PC-9 (cell line): ENCODE measurements around the gene XPNPEP1. TPM values are rescaled to one million over a fixed set of nuclear protein-coding genes. Genes with fewer than 3 reads are reported as not detected.

Experiments
- BruUV-seq: library from RNA; stranded (reverse); fragments of 400-500 nt; replicated peaks from 2 replicates; lab custom pipeline; 2021; lab: Mats Ljungman, UMichigan
- CTCF ChIA-PET: fragments of 300-600 bp; sonication (Branson Sonifier 250); formaldehyde crosslinking; loops from one replicate; lab custom pipeline; 2022; ENCODE audit warnings: antibody characterized with exemption; lab: Charles Lee
- POLR2A ChIA-PET: fragments of 300-600 bp; sonication (Branson Sonifier 250); formaldehyde crosslinking; loops from one replicate; lab custom pipeline; 2022; ENCODE audit warnings: antibody characterized with exemption; ENCODE audit not compliant: unreplicated experiment; lab: Charles Lee
- DNase-seq, 2 experiments: peaks; one replicate each; pipeline versions ENCODE4 v3.0.0 to v3.0.0-alpha.2; 2015 to 2022; ENCODE audit warnings: mixed read lengths in 1 of 2
- H2AFZ ChIP-seq: fragments of 200-600 bp; sonication (generic); 2 replicates; pipeline ENCODE4 v1.8.1; 2017; ENCODE audit warnings: antibody characterized with exemption
- H3F3A ChIP-seq: fragments of 200-600 bp; sonication (generic); 2 replicates; pipeline ENCODE4 v1.8.1; 2017; ENCODE audit warnings: antibody characterized with exemption, mild to moderate bottlenecking, low read depth; ENCODE audit not compliant: insufficient read depth
- H3K27ac ChIP-seq: fragments of 200-600 bp; sonication (generic); 2 replicates; pipeline ENCODE4 v1.6.1; 2016; ENCODE audit warnings: mixed run types
- H3K27me3 ChIP-seq: fragments of 200-600 bp; sonication (generic); 2 replicates; pipeline ENCODE4 v1.6.1; 2016; ENCODE audit warnings: low read depth, mixed run types; ENCODE audit not compliant: insufficient read depth
- H3K36me3 ChIP-seq: fragments of 200-600 bp; sonication (generic); 2 replicates; pipeline ENCODE4 v1.6.1; 2016; ENCODE audit warnings: low read depth, mixed run types
- H3K4me1 ChIP-seq: fragments of 200-600 bp; sonication (generic); replicated peaks from 2 replicates; pipeline ENCODE4 v1.6.1; 2016; ENCODE audit warnings: mixed run types; ENCODE audit not compliant: insufficient read depth
- H3K4me2 ChIP-seq: fragments of 200-600 bp; sonication (generic); 2 replicates; pipeline ENCODE4 v1.6.1; 2017; ENCODE audit warnings: mixed run types
- H3K4me3 ChIP-seq: fragments of 200-600 bp; sonication (generic); 2 replicates; pipeline ENCODE4 v1.6.1; 2016; ENCODE audit warnings: mixed run types
- H3K79me2 ChIP-seq: fragments of 200-600 bp; sonication (generic); 2 replicates; pipeline ENCODE4 v1.6.1; 2017; ENCODE audit warnings: low read depth, mixed run types
- H3K9me2 ChIP-seq: fragments of 200-600 bp; sonication (generic); 2 replicates; pipeline ENCODE4 v1.8.1; 2017; ENCODE audit warnings: mild to moderate bottlenecking; ENCODE audit not compliant: insufficient read depth
- H3K9me3 ChIP-seq: fragments of 200-600 bp; sonication (generic); 2 replicates; pipeline ENCODE4 v1.8.1; 2016; ENCODE audit warnings: low read depth; ENCODE audit not compliant: insufficient read depth
- H4K20me1 ChIP-seq: fragments of 200-600 bp; sonication (generic); 2 replicates; pipeline ENCODE4 v1.8.1; 2017; ENCODE audit not compliant: insufficient read depth
- EZH2 ChIP-seq: fragments of 200-600 bp; sonication (generic); IDR thresholded peaks from 2 replicates; pipeline ENCODE4 v1.8.0; 2017; ENCODE audit warnings: antibody characterized with exemption, low read depth
- intact Hi-C: fragments of 100-400 bp; cut with micrococcal nuclease; formaldehyde crosslinking; loops from one replicate; pipeline ENCODE4 v1.10.0; 2022; ENCODE audit not compliant: unreplicated experiment
- total RNA-seq: library from RNA; stranded (reverse); gene quantifications from 2 replicates; pipeline ENCODE4 v1.2.3, GENCODE V29; 2021
- TF ChIP-seq, protein P1 (sequence below): fragments of 200-600 bp; sonication (generic); conservative IDR thresholded peaks from 2 replicates; pipeline ENCODE4 v1.6.1; 2017; ENCODE audit warnings: mixed run types, antibody characterized with exemption, mild to moderate bottlenecking, moderate library complexity

Gene XPNPEP1
- total RNA-seq, 1 experiment from 2014 or later, result 24.6 TPM

GRCh38 chr10:109880886-109881768 lies 42.2 kb downstream of the XPNPEP1 start:
- no TSS peak for BruUV-seq
- Histone ChIP-seq H2AFZ (no peak overlapping the region), H3K27ac (no peak overlapping the region), H3K9me2 (no peaks in the 10 kb centered on the region), H3K27me3 (no peaks in the 10 kb centered on the region), H3K4me1 (no peaks in the 10 kb centered on the region), H4K20me1 (no peaks in the 10 kb centered on the region), H3F3A (no peaks in the 10 kb centered on the region), H3K36me3 (no peaks in the 10 kb centered on the region), H3K4me2 (no peak overlapping the region), H3K9me3 (no peaks in the 10 kb centered on the region), H3K4me3 (no peak overlapping the region), H3K79me2 (no peaks in the 10 kb centered on the region)
- ChIA-PET CTCF (no interaction called here), POLR2A (no interaction called here)
- no peak for DNase-seq
- TF ChIP-seq, protein P1, sequence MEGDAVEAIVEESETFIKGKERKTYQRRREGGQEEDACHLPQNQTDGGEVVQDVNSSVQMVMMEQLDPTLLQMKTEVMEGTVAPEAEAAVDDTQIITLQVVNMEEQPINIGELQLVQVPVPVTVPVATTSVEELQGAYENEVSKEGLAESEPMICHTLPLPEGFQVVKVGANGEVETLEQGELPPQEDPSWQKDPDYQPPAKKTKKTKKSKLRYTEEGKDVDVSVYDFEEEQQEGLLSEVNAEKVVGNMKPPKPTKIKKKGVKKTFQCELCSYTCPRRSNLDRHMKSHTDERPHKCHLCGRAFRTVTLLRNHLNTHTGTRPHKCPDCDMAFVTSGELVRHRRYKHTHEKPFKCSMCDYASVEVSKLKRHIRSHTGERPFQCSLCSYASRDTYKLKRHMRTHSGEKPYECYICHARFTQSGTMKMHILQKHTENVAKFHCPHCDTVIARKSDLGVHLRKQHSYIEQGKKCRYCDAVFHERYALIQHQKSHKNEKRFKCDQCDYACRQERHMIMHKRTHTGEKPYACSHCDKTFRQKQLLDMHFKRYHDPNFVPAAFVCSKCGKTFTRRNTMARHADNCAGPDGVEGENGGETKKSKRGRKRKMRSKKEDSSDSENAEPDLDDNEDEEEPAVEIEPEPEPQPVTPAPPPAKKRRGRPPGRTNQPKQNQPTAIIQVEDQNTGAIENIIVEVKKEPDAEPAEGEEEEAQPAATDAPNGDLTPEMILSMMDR, result no peak
- no peak for TF ChIP-seq EZH2
- intact Hi-C loops, result loop anchor here (5.0 to 10.0 kb wide), 2 partner anchors 76 to 124 kb away; partner anchors contain the start of gene ADD3

GRCh38 chr10:109877546-109877945 lies 45.8 kb downstream of the XPNPEP1 start:
- no peaks in the 10 kb centered on the region for H4K20me1 ChIP-seq
- CTCF ChIA-PET, result no interaction called here
- intact Hi-C loops, result no loop called here
- no peaks in the 10 kb centered on the region for H3K79me2 ChIP-seq
- POLR2A ChIA-PET, result interaction anchor here (0.7 kb wide), 1 partner anchor 752 kb away, joined by 9 read pairs; no protein-coding TSS in a partner anchor
- no peak overlapping the region for H3K4me2 ChIP-seq
- no peaks in the 10 kb centered on the region for H3K4me1 ChIP-seq
- no peaks in the 10 kb centered on the region for H3K9me2 ChIP-seq
- H3K27me3 ChIP-seq, result no peaks in the 10 kb centered on the region
- no peaks in the 10 kb centered on the region for H3F3A ChIP-seq
- BruUV-seq, result no TSS peak
- H2AFZ ChIP-seq, result no peak overlapping the region
- no peak overlapping the region for H3K4me3 ChIP-seq
- no peaks in the 10 kb centered on the region for H3K9me3 ChIP-seq
- TF ChIP-seq, protein P1, result no peak
- no peak for TF ChIP-seq EZH2
- no peaks in the 10 kb centered on the region for H3K36me3 ChIP-seq
- H3K27ac ChIP-seq, result no peak overlapping the region
- DNase-seq, result no peak

- Histone ChIP-seq H3K4me2 (no peak overlapping the region), H3K36me3 (no peaks in the 10 kb centered on the region), H3F3A (no peaks in the 10 kb centered on the region), H3K9me2 (no peaks in the 10 kb centered on the region), H3K9me3 (no peaks in the 10 kb centered on the region), H3K79me2 (no peaks in the 10 kb centered on the region), H3K4me3 (no peak overlapping the region), H2AFZ (no peak overlapping the region), H4K20me1 (no peaks in the 10 kb centered on the region), H3K4me1 (no peaks in the 10 kb centered on the region), H3K27me3 (no peaks in the 10 kb centered on the region), H3K27ac (no peak overlapping the region)
- DNase-seq, result no peak
- TF ChIP-seq, protein P1, result no peak
- TF ChIP-seq EZH2, result no peak
- CTCF ChIA-PET, result no interaction called here
- no TSS peak for BruUV-seq
- POLR2A ChIA-PET, result no interaction called here
- intact Hi-C loops, result no loop called here
Observed at GRCh38 chr10:109875828-109876821, 47.2 kb downstream of the XPNPEP1 start.
